Activated T-cell treated with anti-CD3 and anti-CD28 coated beads, Interleukin-2, amount 50 U/mL, for 48 hours (primary cell): ENCODE results near the gene CYTH2.

Experiments used
- DNase-seq, 2 experiments: peaks; one replicate each; pipeline ENCODE4 v3.0.0-alpha.2; 2020

The CYTH2 gene

DNA sequence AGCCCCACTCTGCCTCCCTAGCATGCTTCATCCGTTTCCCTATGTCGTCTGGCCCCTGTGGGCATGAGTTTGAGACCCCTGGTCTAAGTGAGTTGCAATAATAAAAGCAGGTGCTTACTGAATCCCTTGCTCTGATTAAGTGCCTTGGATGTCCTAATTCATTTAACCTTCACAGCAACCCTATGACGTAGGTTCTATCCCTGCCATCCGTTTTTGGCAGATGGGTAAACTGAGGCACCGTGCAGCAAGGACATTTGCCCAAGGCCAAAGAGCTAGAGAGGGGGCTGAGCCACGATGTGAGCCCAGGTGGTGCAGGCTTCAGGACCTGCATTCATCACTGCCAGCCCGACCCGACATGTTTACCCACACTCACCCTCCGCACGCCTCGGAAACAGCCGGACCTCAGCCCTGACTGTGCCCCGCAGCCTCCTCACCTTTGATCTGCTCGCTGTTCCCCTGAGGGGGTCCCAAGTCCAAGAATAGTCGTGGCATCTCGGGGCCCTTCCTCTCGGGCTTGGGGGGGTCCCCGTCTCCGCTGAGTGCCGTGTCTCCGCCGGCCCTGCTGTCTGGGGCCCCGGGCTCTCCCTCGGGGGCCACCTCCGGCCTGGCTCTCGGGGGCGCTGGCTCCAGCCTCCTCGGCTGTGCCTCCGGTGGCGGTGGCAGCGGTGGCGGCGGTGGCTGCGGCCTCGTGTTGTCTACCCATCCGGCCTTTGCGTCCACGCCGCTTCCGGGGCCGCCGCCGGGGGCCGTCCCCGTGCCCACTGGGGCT lies 28.0 kb downstream of the CYTH2 start:
- no peak for DNase-seq

DNA sequence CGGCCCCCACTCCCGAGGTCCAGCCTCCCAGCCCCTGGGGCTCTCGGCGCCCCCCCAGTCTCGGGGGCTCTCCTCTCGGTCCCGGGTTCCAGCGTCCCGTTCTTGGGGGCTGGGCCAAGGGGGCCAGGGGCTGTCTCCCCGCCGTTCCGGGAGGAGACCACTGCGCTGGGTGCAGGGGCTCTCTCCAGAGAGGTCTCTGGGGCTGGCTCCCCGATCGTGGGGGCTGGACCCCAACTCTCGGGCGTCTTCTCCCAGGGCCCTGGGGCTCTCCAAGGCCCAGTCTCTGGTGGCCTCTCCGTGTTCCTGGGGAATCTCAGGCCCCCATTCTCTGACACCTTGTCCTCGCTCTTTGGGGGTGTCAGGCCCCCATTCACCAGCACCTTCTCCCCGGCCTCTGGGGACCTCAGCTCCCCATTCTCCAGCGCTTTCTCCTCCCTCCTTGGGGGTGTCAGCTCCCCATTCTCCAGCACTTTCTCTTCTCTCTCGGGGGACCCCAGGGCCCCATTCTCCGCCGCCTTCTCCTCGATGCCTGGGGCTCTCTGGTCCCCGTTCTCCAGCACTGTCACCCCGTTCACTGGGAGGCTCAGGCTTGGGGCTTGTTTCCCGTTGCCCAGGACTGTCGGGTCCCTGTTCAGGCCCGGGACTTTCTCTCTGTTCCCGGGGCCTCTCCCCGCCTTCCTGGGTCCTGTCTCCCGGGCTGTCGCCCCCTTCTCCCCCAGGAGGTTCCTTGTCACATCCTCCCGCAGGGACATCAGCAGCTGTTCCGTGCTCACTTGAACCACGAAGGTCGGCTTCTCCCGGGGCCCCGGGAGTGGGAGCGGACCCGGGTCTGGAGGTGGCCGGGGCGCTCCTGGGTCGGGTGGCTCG lies 28.8 kb downstream of the CYTH2 start:
- DNase-seq = no peak

- DNase-seq = no peak
Observed at GRCh38 chr19:48498595-48499311, 29.6 kb downstream of the CYTH2 start.

GRCh38 chr19:48499316-48500090 lies 30.3 kb downstream of the CYTH2 start:
- no peak for DNase-seq

- DNase-seq = no peak
Observed at GRCh38 chr19:48500830-48501493, 31.8 kb downstream of the CYTH2 start.

DNA sequence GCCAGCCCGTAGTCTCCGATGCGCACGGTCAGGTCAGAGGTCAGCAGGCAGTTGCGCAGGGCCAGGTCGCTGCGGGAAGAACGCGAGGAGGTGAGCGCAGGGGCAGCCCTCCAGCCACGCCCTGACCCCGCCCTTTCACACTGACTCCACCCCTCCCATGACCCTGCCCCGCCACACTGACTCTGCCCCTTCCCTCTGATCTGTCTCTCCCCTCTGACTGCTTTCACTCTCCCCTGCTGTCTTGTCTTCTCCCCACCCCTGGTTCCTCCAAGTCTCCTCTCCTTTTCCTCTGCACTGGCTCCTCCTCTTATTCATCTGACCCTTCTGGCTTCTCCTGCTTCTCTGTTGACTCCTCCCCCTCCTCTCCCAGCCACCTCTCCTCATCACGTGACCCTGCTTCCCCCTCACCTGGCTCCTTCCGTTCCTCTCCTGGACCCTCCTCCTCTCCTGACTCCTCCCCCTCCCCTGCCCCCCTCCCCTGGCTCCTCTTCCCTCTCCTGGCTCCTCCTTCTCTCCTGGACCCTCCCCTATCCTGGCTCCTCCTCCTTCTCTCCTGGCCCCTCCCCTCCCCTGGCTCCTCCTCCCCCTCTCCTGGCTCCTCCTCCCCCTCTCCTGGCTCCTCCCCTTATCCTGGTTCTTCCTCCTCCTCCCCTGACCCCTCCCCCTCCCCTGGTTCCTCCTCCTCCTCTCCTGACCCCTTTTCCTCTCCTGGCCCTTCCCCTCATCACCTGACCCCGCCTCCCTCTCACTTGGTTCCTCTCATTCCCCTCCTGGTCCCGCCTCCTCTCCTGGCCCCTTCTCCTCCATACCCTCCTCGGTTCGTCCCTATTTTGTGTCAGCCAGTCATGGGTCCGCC lies 32.6 kb downstream of the CYTH2 start:
- peak; percentile 80 to 84 for DNase-seq

- DNase-seq = no peak
Observed at GRCh38 chr19:48502350-48503018, 33.3 kb downstream of the CYTH2 start.

GRCh38 chr19:48506138-48506733 lies 37.1 kb downstream of the CYTH2 start:
- peak in 1 of 2 experiments; percentile 39 for DNase-seq

GRCh38 chr19:48507911-48508439 lies 38.8 kb downstream of the CYTH2 start:
- no peak for DNase-seq

DNA sequence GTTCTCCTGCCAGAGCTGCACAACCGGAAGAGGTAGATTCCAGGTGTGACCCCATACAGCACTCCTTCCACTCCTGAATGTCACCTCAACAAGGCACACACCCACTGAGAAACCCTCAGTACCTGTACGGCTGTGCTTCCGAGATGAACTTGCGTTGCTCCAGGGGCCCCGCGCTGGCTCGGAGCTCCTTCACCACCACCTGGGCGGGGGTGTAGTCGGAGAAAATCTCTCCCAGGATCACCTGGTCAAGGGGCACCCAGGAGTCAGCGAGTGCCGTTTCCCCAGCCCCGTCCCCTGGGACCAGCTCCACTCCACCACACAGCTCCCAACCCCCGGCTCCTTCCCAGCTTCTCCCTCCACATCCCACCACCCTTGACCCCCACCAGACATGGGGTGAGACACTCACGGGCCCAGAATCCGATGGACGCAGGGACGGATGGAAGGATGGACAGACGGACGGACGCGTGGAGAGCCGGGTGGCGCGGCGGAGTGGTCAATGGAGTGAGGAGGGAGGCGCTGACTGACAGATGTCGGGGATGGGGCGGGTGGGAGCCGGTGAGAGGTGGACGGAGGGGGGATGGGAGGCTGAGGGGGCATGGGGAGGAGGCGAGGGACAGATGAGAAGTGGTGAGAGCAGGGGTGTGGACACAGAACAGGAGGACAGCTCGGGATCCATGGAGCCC lies 39.7 kb downstream of the CYTH2 start:
- DNase-seq = no peak

DNA sequence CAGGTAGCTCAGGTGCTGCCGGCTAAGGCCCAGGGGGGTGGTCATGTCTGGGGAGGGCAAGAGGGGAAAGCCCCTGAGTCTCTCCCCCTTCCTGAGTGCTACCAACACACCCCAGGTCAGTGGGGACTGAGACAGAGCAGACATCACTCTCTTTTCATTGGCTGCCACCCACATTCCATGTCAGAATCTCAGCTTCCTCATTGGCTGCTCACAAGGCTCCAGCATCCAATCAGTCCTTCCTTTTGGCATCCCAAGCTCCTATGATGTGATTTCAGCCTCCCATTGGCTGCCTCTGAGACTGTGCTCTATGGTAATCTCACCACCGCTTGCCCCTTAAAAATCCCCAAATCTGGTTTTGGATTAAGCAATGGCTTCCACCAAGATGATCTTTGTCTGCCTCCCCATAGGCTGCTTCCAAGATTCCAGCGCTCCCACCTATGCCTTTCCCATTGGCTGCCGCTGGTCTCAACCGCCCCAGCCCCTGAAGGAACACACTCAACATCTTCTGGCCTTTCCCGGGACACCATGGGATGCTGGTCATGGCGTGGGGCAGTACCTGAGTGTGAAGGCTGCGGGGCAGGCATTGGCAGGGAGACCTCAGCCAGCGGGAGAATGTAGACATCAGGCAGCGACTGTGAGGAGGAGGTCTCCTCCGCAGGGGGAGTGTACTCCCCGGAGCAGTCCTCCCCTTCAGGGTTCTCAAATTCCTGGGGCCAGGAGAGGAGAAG lies 40.5 kb downstream of the CYTH2 start:
- DNase-seq = no peak

- peak; percentile 86 to 87 for DNase-seq
Observed at GRCh38 chr19:48510421-48511268, 41.5 kb downstream of the CYTH2 start.

- DNase-seq = peak; percentile 49 to 65
Observed at GRCh38 chr19:48511321-48511731, 42.2 kb downstream of the CYTH2 start.

GRCh38 chr19:48511800-48512503 lies 42.8 kb downstream of the CYTH2 start, which contains the start of gene LMTK3:
Gene LMTK3 (minus strand): TSS chr19:48511835. CDS start chr19:48511576, 259 bp downstream.
- peak; percentile 72 to 81 for DNase-seq

- DNase-seq = no peak
Observed at GRCh38 chr19:48512504-48513288, 43.5 kb downstream of the CYTH2 start.
